H1 (cell line): ENCODE data around the gene TERF2IP. TPM values are rescaled to one million over a fixed set of nuclear protein-coding genes. Genes with fewer than 3 reads are reported as not detected.

Experiments
- CTCF ChIA-PET: fragments of 300-600 bp; sonication (Branson Sonifier 250); formaldehyde crosslinking; loops from one replicate; lab custom pipeline; 2021; ENCODE audit not compliant: partially characterized antibody; lab: Charles Lee
- POLR2A ChIA-PET: fragments of 300-600 bp; sonication (Branson Sonifier 250); formaldehyde crosslinking; loops from one replicate; lab custom pipeline; 2021; ENCODE audit warnings: inconsistent platforms; ENCODE audit not compliant: partially characterized antibody; lab: Charles Lee
- DNase-seq, 2 experiments: peaks; one replicate each; pipeline versions ENCODE4 v3.0.0 to v3.0.0-alpha.2; 2010 to 2022; ENCODE audit warnings: low spot score in 2 of 2, low read depth in 1 of 2, mixed read lengths in 1 of 2
- FAIRE-seq: peaks from 2 replicates; lab custom pipeline; 2011; peaks lifted over from hg19 to GRCh38; lab: Jason Lieb, UNC
- H2AFZ ChIP-seq: 2 replicates; pipeline ENCODE4 v1.8.1; 2012; ENCODE audit warnings: low read length, inconsistent platforms
- H2AK5ac ChIP-seq: 2 replicates; pipeline ENCODE4 v1.6.1; 2013; ENCODE audit warnings: low read depth, low read length
- H2BK120ac ChIP-seq: replicated peaks from 2 replicates; pipeline ENCODE3; 2013; ENCODE audit warnings: low read depth, low read length, inconsistent platforms
- H2BK12ac ChIP-seq: 2 replicates; pipeline ENCODE4 v1.6.1; 2013; ENCODE audit warnings: low read depth, low read length
- H2BK15ac ChIP-seq: 2 replicates; pipeline ENCODE4 v1.6.1; 2013; ENCODE audit warnings: low read length
- H2BK20ac ChIP-seq: 2 replicates; pipeline ENCODE4 v1.6.1; 2013; ENCODE audit warnings: low read length
- H2BK5ac ChIP-seq: 2 replicates; pipeline ENCODE4 v1.6.1; 2013; ENCODE audit warnings: low read depth, low read length
- H3K14ac ChIP-seq: 2 replicates; pipeline ENCODE4 v1.6.1; 2013; ENCODE audit warnings: inconsistent platforms; ENCODE audit not compliant: insufficient read length
- H3K18ac ChIP-seq: 2 replicates; pipeline ENCODE4 v1.6.1; 2013; ENCODE audit warnings: low read length; ENCODE audit errors: extremely low read depth
- H3K23ac ChIP-seq: 2 replicates; pipeline ENCODE4 v1.6.1; 2013; ENCODE audit warnings: inconsistent platforms; ENCODE audit not compliant: insufficient read length
- H3K23me2 ChIP-seq: 2 replicates; pipeline ENCODE4 v1.6.1; 2013; ENCODE audit warnings: low read depth, low read length
- H3K27ac ChIP-seq: 2 replicates; pipeline ENCODE4 v1.6.1; 2011; ENCODE audit warnings: low read depth, low read length, inconsistent platforms
- H3K27me3 ChIP-seq, 4 experiments: replicated peaks in 1 of 4; 1 replicate in 1 of 4; 2 replicates in 3 of 4; pipeline versions ENCODE4 v1.6.1 to v1.8.1; 2011 to 2013; ENCODE audit warnings: low read length in 3 of 4, mild to moderate bottlenecking in 3 of 4, inconsistent platforms in 2 of 4, mixed read lengths in 2 of 4, moderate library complexity in 1 of 4; ENCODE audit not compliant: control insufficient read depth in 3 of 4, insufficient read depth in 3 of 4; ENCODE audit errors: extremely low read depth in 1 of 4
- H3K36me3 ChIP-seq, 4 experiments: 2 replicates each; pipeline versions ENCODE4 v1.6.1 to v1.8.1; 2011 to 2013; ENCODE audit warnings: mild to moderate bottlenecking in 4 of 4, low read length in 3 of 4, moderate library complexity in 2 of 4, control low read depth in 1 of 4, inconsistent platforms in 1 of 4; ENCODE audit not compliant: insufficient read depth in 4 of 4, control insufficient read depth in 2 of 4
- H3K4ac ChIP-seq: replicated peaks from 2 replicates; pipeline ENCODE3; 2013; ENCODE audit warnings: low read length, low read depth, mixed read lengths, inconsistent platforms; ENCODE audit not compliant: insufficient read length
- H3K4me1 ChIP-seq, 4 experiments: replicated peaks in 1 of 4; 1 replicate in 1 of 4; 2 replicates in 3 of 4; pipeline versions ENCODE4 v1.6.1 to v1.8.1; 2011 to 2013; ENCODE audit warnings: low read length in 3 of 4, inconsistent platforms in 2 of 4, mixed read lengths in 1 of 4; ENCODE audit not compliant: insufficient read depth in 4 of 4, control insufficient read depth in 3 of 4
- H3K4me2 ChIP-seq, 2 experiments: 2 replicates each; pipeline versions ENCODE4 v1.6.1 to v1.8.1; 2011 to 2013; ENCODE audit warnings: low read depth in 2 of 2, low read length in 2 of 2, control low read depth in 1 of 2, inconsistent platforms in 1 of 2, mild to moderate bottlenecking in 1 of 2; ENCODE audit not compliant: insufficient read depth in 1 of 2
- H3K4me3 ChIP-seq, 4 experiments: fragments of 200-600, 300-600 bp in 1 of 4; sonication (generic), shearing (Covaris generic), sonication (Bioruptor Twin) in 1 of 4; 2 replicates each; pipeline versions ENCODE4 v1.5.1 to v1.8.1; 2011 to 2016; ENCODE audit warnings: low read length in 4 of 4, low read depth in 3 of 4, control low read depth in 2 of 4, inconsistent platforms in 2 of 4, mild to moderate bottlenecking in 2 of 4, mixed read lengths in 1 of 4, moderate library complexity in 1 of 4; ENCODE audit not compliant: insufficient read depth in 2 of 4; ENCODE audit errors: extremely low read depth in 1 of 4
- H3K56ac ChIP-seq: replicated peaks from 2 replicates; pipeline ENCODE3; 2013; ENCODE audit warnings: low read depth, mild to moderate bottlenecking, mixed read lengths, low read length, inconsistent platforms; ENCODE audit not compliant: insufficient read length
- H3K79me1 ChIP-seq: 2 replicates; pipeline ENCODE4 v1.6.1; 2013; ENCODE audit warnings: low read depth, low read length, control low read depth
- H3K79me2 ChIP-seq, 2 experiments: 2 replicates each; pipeline versions ENCODE4 v1.6.1 to v1.8.1; 2012 to 2013; ENCODE audit warnings: low read length in 2 of 2, mild to moderate bottlenecking in 2 of 2, inconsistent platforms in 1 of 2; ENCODE audit not compliant: insufficient read depth in 2 of 2, control insufficient read depth in 1 of 2
- H3K9ac ChIP-seq, 4 experiments: replicated peaks in 1 of 4; 1 replicate in 1 of 4; 2 replicates in 3 of 4; pipeline versions ENCODE4 v1.6.1 to v1.8.1; 2011 to 2013; ENCODE audit warnings: low read depth in 3 of 4, low read length in 3 of 4, control low read depth in 2 of 4, mild to moderate bottlenecking in 2 of 4, moderate library complexity in 2 of 4, inconsistent platforms in 1 of 4; ENCODE audit errors: extremely low read depth in 1 of 4
- H3K9me3 ChIP-seq, 2 experiments: 2 replicates each; pipeline versions ENCODE4 v1.6.1 to v1.8.1; 2012 to 2013; ENCODE audit warnings: mild to moderate bottlenecking in 2 of 2, moderate library complexity in 2 of 2, control low read depth in 1 of 2, inconsistent platforms in 1 of 2, low read depth in 1 of 2, low read length in 1 of 2, mixed read lengths in 1 of 2; ENCODE audit not compliant: insufficient read depth in 2 of 2
- H4K20me1 ChIP-seq, 2 experiments: replicated peaks in 1 of 2; 2 replicates each; pipeline versions ENCODE3 to v1.8.1; 2011 to 2013; ENCODE audit warnings: inconsistent platforms in 2 of 2, low read length in 2 of 2, mild to moderate bottlenecking in 1 of 2; ENCODE audit not compliant: insufficient read depth in 2 of 2, control insufficient read depth in 1 of 2
- H4K5ac ChIP-seq: 2 replicates; pipeline ENCODE4 v1.6.1; 2013; ENCODE audit warnings: low read length, low read depth, mixed read lengths, inconsistent platforms; ENCODE audit not compliant: insufficient read length
- H4K8ac ChIP-seq: 2 replicates; pipeline ENCODE4 v1.8.0; 2013; ENCODE audit warnings: mild to moderate bottlenecking, moderate library complexity, low read length, inconsistent platforms; ENCODE audit not compliant: insufficient read depth; ENCODE audit errors: extremely low read depth
- H4K91ac ChIP-seq: replicated peaks from 2 replicates; pipeline ENCODE3; 2013; ENCODE audit warnings: low read length, mixed read lengths, inconsistent platforms; ENCODE audit not compliant: insufficient read length
- ASH2L ChIP-seq: fragments of 200-600, 300-600 bp; sonication (generic); IDR thresholded peaks from one replicate; pipeline ENCODE4 v1.7.1; 2017; ENCODE audit warnings: low read length
- BACH1 ChIP-seq: IDR thresholded peaks from 2 replicates; pipeline ENCODE4 v1.6.1; 2012; ENCODE audit warnings: low read length, improper control_type of control experiment
- HDAC2 ChIP-seq, 2 experiments: fragments of 300-600 bp in 1 of 2; sonication (generic) in 1 of 2; IDR thresholded peaks; 2 replicates each; pipeline ENCODE4 v1.6.1; 2011 to 2012; ENCODE audit warnings: low read depth in 2 of 2, low read length in 2 of 2, mild to moderate bottlenecking in 2 of 2, moderate library complexity in 2 of 2, borderline replicate concordance in 1 of 2, inconsistent platforms in 1 of 2
- JUN ChIP-seq: IDR thresholded peaks from 2 replicates; pipeline ENCODE4 v1.6.1; 2011; ENCODE audit warnings: low read depth, mild to moderate bottlenecking, improper control_type of control experiment, low read length
- KDM4A ChIP-seq: IDR thresholded peaks from one replicate; pipeline ENCODE4 v1.7.1; 2012; ENCODE audit warnings: low read depth, mild to moderate bottlenecking, moderate library complexity, low read length, inconsistent platforms; ENCODE audit not compliant: severe bottlenecking
- MAFK ChIP-seq: IDR thresholded peaks from 2 replicates; pipeline ENCODE4 v1.6.1; 2012; ENCODE audit warnings: low read depth, mild to moderate bottlenecking, improper control_type of control experiment, low read length
- POLR2AphosphoS5 ChIP-seq: IDR thresholded peaks from 2 replicates; pipeline ENCODE4 v1.6.1; 2011; ENCODE audit warnings: low read depth, low read length
- RFX5 ChIP-seq: IDR thresholded peaks from 2 replicates; pipeline ENCODE4 v1.6.1; 2011; ENCODE audit warnings: low read depth, low read length, improper control_type of control experiment, borderline replicate concordance
- RXRA ChIP-seq: IDR thresholded peaks from 2 replicates; pipeline ENCODE4 v1.6.1; 2011; ENCODE audit warnings: low read depth, mild to moderate bottlenecking, low read length, moderate library complexity; ENCODE audit not compliant: insufficient read depth
- SAP30 ChIP-seq: fragments of 300-600 bp; sonication (generic); IDR thresholded peaks from 2 replicates; pipeline ENCODE4 v1.7.1; 2012; ENCODE audit warnings: low read length, moderate library complexity, mild to moderate bottlenecking, inconsistent platforms; ENCODE audit not compliant: insufficient read depth, insufficient replicate concordance
- TAF1 ChIP-seq: IDR thresholded peaks from 2 replicates; pipeline ENCODE4 v1.6.1; 2011; ENCODE audit warnings: mild to moderate bottlenecking, low read depth, low read length
- TEAD4 ChIP-seq: IDR thresholded peaks from 2 replicates; pipeline ENCODE4 v1.6.1; 2012; ENCODE audit warnings: low read depth, low read length, inconsistent platforms, mixed read lengths
- WGBS, 2 experiments: shearing (Covaris generic) in 1 of 2; methylation state at CpG; one replicate each; pipeline versions ENCODE4 v1.1.6 to v1.1.7; 2013 to 2015; ENCODE audit warnings: low lambda C conversion rate in 2 of 2, mixed read lengths in 2 of 2, inconsistent platforms in 1 of 2, low coverage in 1 of 2, missing lambda C conversion rate in 1 of 2; ENCODE audit not compliant: insufficient replicate concordance in 2 of 2, insufficient coverage in 1 of 2, insufficient read length in 1 of 2; ENCODE audit errors: extremely low coverage in 1 of 2, missing lambda C conversion rate in 1 of 2; 5-methylcytosine and 5-hydroxymethylcytosine counted together
- polyA plus RNA-seq, 7 experiments: library from polyadenylated mRNA; depleted of rRNA in 3 of 7; stranded (reverse) in 5 of 7; unstranded in 2 of 7; fragments of >200 nt in 5 of 7; fragments of 200-250 nt in 2 of 7; gene quantifications; 1 replicate in 5 of 7; 2 replicates in 1 of 7; 4 replicates in 1 of 7; pipeline versions ENCODE4 v1.2.1 to v1.2.3, GENCODE V29; 2011 to 2013; ENCODE audit warnings: missing spikeins in 2 of 7, mixed read lengths in 2 of 7
- total RNA-seq: library from RNA; stranded (reverse); fragmentation: NEBNext Ultra II Directional; extraction: Animal tissue kit (Norgen Biotek cat#: 25700); gene quantifications from 2 replicates; pipeline ENCODE4 v1.2.1, GENCODE V29; 2021
- TF ChIP-seq, protein P1 (sequence below): IDR thresholded peaks from 2 replicates; pipeline ENCODE4 v1.6.1; 2012; ENCODE audit warnings: inconsistent platforms

Gene TERF2IP
- total and polyA plus RNA-seq, 2 of the 8 experiments (the other 6 are each of a cell fraction or from before 2014, with no cell fraction given) = 5.5 to 15.1 TPM

DNA sequence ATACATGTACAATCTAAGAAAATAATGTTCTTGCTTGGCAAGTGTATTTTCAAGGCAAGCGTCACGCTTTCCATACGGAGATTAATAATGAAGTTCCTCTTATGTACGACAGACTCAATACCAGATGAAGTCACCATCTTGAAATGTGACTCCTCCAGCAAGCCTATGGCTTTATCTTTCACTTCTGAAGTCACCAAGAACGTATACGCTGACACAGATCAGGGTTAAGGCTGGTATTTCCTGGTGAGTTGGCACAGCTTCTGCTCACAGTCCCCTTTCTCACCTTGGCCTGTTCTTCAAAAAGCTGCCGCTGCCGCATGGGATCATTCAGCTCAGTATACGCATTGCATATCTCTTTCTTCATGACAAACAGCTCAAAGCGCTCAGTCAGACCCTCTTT is 18.4 kb upstream of the TERF2IP start:
- H2BK12ac ChIP-seq = no peak overlapping the region
- H3K27me3 ChIP-seq = no peaks in the 10 kb centered on the region
- POLR2A ChIA-PET = interaction anchor here (0.6 to 3.7 kb wide), 4 partner anchors 8 to 15 kb away, joined by 3 to 14 read pairs (median 3); no protein-coding TSS in a partner anchor
- DNase-seq (no peak), FAIRE-seq (no peak)
- H2AK5ac ChIP-seq = no peak overlapping the region
- peaks cover 0 to 6% of the 10 kb centered on the region in 2 experiments for H4K20me1 ChIP-seq
- H3K9me3 ChIP-seq = no peaks in the 10 kb centered on the region
- 89% methylated on average over 10 of the region's 10 CpGs; no CpG with 5 or more reads in 1 of the 2 experiments for WGBS, 2 experiments
- no peak overlapping the region for H2BK20ac ChIP-seq
- H3K79me2 ChIP-seq = no peaks in the 10 kb centered on the region
- peak overlapping the region in 1 of 4 experiments; percentile 1; a peak in 1 of 7 replicates for H3K9ac ChIP-seq
- H2AFZ ChIP-seq = no peak overlapping the region
- TF ChIP-seq TEAD4 = no peak
- TF ChIP-seq TAF1 = no peak
- TF ChIP-seq ASH2L = no peak
- no peak for TF ChIP-seq RXRA
- TF ChIP-seq HDAC2 (IDR thresholded peaks at IDR 0.05; ENCODE audit: borderline replicate concordance in 1 of 2, low read depth in 2 of 2, low read length in 2 of 2) = no peak
- no peak for TF ChIP-seq JUN
- no peak for TF ChIP-seq POLR2AphosphoS5
- no peak for TF ChIP-seq KDM4A
- no peak for TF ChIP-seq MAFK
- no peak for TF ChIP-seq BACH1
- no peak for TF ChIP-seq RFX5
- TF ChIP-seq SAP30 = no peak
- TF ChIP-seq, protein P1, sequence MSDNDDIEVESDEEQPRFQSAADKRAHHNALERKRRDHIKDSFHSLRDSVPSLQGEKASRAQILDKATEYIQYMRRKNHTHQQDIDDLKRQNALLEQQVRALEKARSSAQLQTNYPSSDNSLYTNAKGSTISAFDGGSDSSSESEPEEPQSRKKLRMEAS = no peak
- no peak overlapping the region for H3K27ac ChIP-seq
- H3K4me2 ChIP-seq = no peak overlapping the region
- no peak overlapping the region for H3K23ac ChIP-seq
- H2BK120ac ChIP-seq = no peak overlapping the region
- no peak overlapping the region for H4K91ac ChIP-seq
- H2BK15ac ChIP-seq = no peak overlapping the region
- no peak overlapping the region for H3K14ac ChIP-seq
- H3K36me3 ChIP-seq = peaks cover 48 to 84% (median 70%) of the 10 kb centered on the region in 4 experiments
- no peaks in the 10 kb centered on the region; the same call in 1 of the 2 replicates for H3K23me2 ChIP-seq
- H4K5ac ChIP-seq = no peak overlapping the region
- H3K79me1 ChIP-seq = no peaks in the 10 kb centered on the region
- H3K4me3 ChIP-seq = no peak overlapping the region
- no peak overlapping the region for H3K56ac ChIP-seq
- CTCF ChIA-PET = no interaction called here
- H3K4me1 ChIP-seq = no peaks in the 10 kb centered on the region
- H3K4ac ChIP-seq = no peak overlapping the region
- no peak overlapping the region for H2BK5ac ChIP-seq
- no peak overlapping the region for H4K8ac ChIP-seq
- H3K18ac ChIP-seq = no peak overlapping the region
